OCI-LY1 (cell line): ENCODE measurements around the gene VTA1.
"Not testable (repeated sequence)": the region's sequence is repeated elsewhere in the genome, so short reads cannot be mapped to it uniquely, and the experiment has no call there.

ENCODE experiments used
- H2AFZ ChIP-seq: fragments of 200-600 bp; sonication (generic), shearing (Covaris generic); 2 replicates; pipeline ENCODE4 v1.6.0; 2014; ENCODE audit warnings: antibody characterized with exemption, mild to moderate bottlenecking, low read length
- H3F3A ChIP-seq: fragments of 200-600 bp; sonication (generic), shearing (Covaris generic); 2 replicates; pipeline ENCODE4 v1.6.0; 2014; ENCODE audit warnings: mild to moderate bottlenecking, antibody characterized with exemption, low read length, moderate library complexity; ENCODE audit not compliant: insufficient read depth
- H3K27ac ChIP-seq: fragments of 200-600 bp; sonication (generic); 2 replicates; pipeline ENCODE4 v1.5.1; 2014; ENCODE audit warnings: low read length, mixed run types, mild to moderate bottlenecking, low read depth; ENCODE audit not compliant: poor library complexity, severe bottlenecking
- H3K27me3 ChIP-seq: fragments of 200-600 bp; sonication (generic); 2 replicates; pipeline ENCODE4 v1.6.0; 2014; ENCODE audit warnings: antibody characterized with exemption, mild to moderate bottlenecking, low read length, moderate library complexity; ENCODE audit not compliant: insufficient read depth
- H3K36me3 ChIP-seq: fragments of 200-600 bp; sonication (generic); 2 replicates; pipeline ENCODE4 v1.6.1; 2014; ENCODE audit warnings: mild to moderate bottlenecking, antibody characterized with exemption, low read length, moderate library complexity, mixed read lengths; ENCODE audit not compliant: insufficient read depth
- H3K4me1 ChIP-seq: fragments of 200-600 bp; sonication (generic); 2 replicates; pipeline ENCODE4 v1.5.1; 2014; ENCODE audit warnings: mild to moderate bottlenecking, low read length, moderate library complexity; ENCODE audit not compliant: insufficient read depth, severe bottlenecking
- H3K4me2 ChIP-seq: fragments of 200-600 bp; sonication (generic), shearing (Covaris generic); 2 replicates; pipeline ENCODE4 v1.6.1; 2014; ENCODE audit warnings: low read length
- H3K4me3 ChIP-seq: fragments of 200-600 bp; sonication (generic); 2 replicates; pipeline ENCODE4 v1.5.1; 2014; ENCODE audit warnings: low read length, low read depth, mild to moderate bottlenecking, mixed read lengths; ENCODE audit not compliant: poor library complexity, severe bottlenecking
- H3K79me2 ChIP-seq: fragments of 200-600 bp; shearing (Covaris generic); 2 replicates; pipeline ENCODE4 v1.6.1; 2016; ENCODE audit warnings: mixed run types, low read length, mixed read lengths; ENCODE audit not compliant: insufficient read depth
- H3K9ac ChIP-seq: fragments of 200-600 bp; sonication (generic), shearing (Covaris generic); 2 replicates; pipeline ENCODE4 v1.6.1; 2014; ENCODE audit warnings: mild to moderate bottlenecking, low read length, mixed read lengths
- H3K9me2 ChIP-seq: fragments of 200-600 bp; sonication (generic), shearing (Covaris generic); 2 replicates; pipeline ENCODE4 v1.6.1; 2014; ENCODE audit warnings: low read depth, mild to moderate bottlenecking, low read length, mixed read lengths
- H3K9me3 ChIP-seq: fragments of 200-600 bp; shearing (Covaris generic); 2 replicates; pipeline ENCODE4 v1.6.1; 2014; ENCODE audit warnings: low read length, mixed read lengths
- H4K20me1 ChIP-seq: fragments of 200-600 bp; sonication (generic), shearing (Covaris generic); 2 replicates; pipeline ENCODE4 v1.6.0; 2016; ENCODE audit warnings: mild to moderate bottlenecking, low read length; ENCODE audit not compliant: insufficient read depth
- EZH2 ChIP-seq: fragments of 200-600 bp; sonication (generic), shearing (Covaris generic); IDR thresholded peaks from 2 replicates; pipeline ENCODE4 v1.8.0; 2017; ENCODE audit warnings: borderline replicate concordance, mixed run types, mild to moderate bottlenecking, antibody characterized with exemption, low read length, moderate library complexity, mixed read lengths
- TF ChIP-seq, protein P1 (sequence below): fragments of 200-600 bp; sonication (generic), shearing (Covaris generic); IDR thresholded peaks from 2 replicates; pipeline ENCODE4 v1.5.1; 2017; ENCODE audit warnings: mild to moderate bottlenecking, antibody characterized with exemption, low read length, moderate library complexity, mixed read lengths

Gene VTA1

DNA sequence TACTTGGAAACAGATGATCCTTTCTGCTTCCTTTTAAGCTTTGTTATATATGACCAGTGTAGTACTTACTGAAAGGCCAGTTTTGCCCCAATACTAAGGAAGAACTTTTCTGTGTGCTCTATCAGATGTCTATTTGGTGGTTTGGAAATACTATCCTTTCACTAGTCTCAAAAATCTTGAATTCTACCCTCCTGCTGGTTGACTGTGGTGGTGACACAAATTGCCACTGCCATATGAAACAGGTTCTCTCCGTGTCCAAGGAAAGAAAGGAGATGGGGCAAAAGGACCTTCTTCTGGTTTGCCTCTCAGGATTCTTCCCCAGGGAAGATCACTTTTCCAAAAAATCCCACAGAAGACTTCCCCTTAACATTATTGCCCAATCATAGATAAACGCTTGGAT, 8.2 kb upstream of the VTA1 start:
- no peaks in the 10 kb centered on the region for H3K4me1 ChIP-seq
- H3F3A ChIP-seq = no peaks in the 10 kb centered on the region
- H3K4me3 ChIP-seq = no peak overlapping the region
- TF ChIP-seq, protein P1, sequence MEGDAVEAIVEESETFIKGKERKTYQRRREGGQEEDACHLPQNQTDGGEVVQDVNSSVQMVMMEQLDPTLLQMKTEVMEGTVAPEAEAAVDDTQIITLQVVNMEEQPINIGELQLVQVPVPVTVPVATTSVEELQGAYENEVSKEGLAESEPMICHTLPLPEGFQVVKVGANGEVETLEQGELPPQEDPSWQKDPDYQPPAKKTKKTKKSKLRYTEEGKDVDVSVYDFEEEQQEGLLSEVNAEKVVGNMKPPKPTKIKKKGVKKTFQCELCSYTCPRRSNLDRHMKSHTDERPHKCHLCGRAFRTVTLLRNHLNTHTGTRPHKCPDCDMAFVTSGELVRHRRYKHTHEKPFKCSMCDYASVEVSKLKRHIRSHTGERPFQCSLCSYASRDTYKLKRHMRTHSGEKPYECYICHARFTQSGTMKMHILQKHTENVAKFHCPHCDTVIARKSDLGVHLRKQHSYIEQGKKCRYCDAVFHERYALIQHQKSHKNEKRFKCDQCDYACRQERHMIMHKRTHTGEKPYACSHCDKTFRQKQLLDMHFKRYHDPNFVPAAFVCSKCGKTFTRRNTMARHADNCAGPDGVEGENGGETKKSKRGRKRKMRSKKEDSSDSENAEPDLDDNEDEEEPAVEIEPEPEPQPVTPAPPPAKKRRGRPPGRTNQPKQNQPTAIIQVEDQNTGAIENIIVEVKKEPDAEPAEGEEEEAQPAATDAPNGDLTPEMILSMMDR = no peak
- no peak for TF ChIP-seq EZH2
- H3K4me2 ChIP-seq = no peak overlapping the region
- H3K79me2 ChIP-seq = no peaks in the 10 kb centered on the region
- H4K20me1 ChIP-seq = no peaks in the 10 kb centered on the region
- no peaks in the 10 kb centered on the region for H3K9me2 ChIP-seq
- no peak overlapping the region for H3K27ac ChIP-seq
- H3K9ac ChIP-seq = no peak overlapping the region
- H2AFZ ChIP-seq = no peak overlapping the region
- no peaks in the 10 kb centered on the region for H3K36me3 ChIP-seq
- H3K27me3 ChIP-seq = no peaks in the 10 kb centered on the region
- no peaks in the 10 kb centered on the region for H3K9me3 ChIP-seq

DNA sequence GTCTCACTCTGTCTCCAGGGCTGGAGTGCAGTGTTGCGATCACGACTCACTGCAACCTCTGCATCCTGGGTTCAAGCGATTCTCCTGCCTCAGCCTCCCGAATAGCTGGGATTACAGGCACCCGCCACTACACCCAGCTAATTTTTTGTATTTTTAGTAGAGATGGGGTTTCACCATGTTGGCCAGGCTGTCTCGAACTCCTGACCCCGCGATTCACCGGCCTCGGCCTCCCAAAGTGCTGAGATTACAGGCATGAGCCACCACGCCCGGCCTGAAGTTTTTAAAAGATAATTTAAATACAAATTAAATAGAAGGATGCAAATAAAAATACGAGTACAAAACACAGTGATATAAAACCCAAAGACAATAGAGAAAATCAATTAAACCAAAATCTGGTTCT, 5.5 kb upstream of the VTA1 start:
- not testable (repeated sequence) for H3K36me3 ChIP-seq, H3K9ac ChIP-seq, H3K9me2 ChIP-seq, H2AFZ ChIP-seq, H3F3A ChIP-seq, H3K79me2 ChIP-seq, H3K9me3 ChIP-seq, H3K27me3 ChIP-seq, H4K20me1 ChIP-seq, H3K4me3 ChIP-seq, H3K4me1 ChIP-seq, H3K27ac ChIP-seq, H3K4me2 ChIP-seq

DNA sequence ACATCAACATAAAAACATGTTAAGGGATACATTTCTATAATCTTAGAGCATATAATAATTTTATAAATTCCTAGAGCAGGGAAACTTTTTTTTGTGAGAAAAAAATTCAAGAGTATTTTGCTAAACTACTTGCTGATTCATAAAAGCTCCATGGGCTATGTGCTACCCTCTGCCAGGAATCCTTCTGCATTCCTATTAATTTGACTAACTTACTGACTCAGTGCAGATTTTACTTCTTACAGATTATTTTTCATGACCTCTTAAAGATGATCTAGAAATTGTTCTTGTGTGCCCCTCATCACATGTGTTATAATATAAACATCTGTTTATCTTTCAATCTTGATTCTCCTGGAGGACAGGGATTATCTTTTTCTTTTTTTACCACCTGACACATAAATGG, 5.7 kb downstream of the VTA1 start:
- no peaks in the 10 kb centered on the region for H3F3A ChIP-seq
- no peaks in the 10 kb centered on the region for H4K20me1 ChIP-seq
- H3K27me3 ChIP-seq = no peaks in the 10 kb centered on the region
- no peak overlapping the region for H3K4me2 ChIP-seq
- H3K36me3 ChIP-seq = no peaks in the 10 kb centered on the region
- no peak for TF ChIP-seq EZH2
- TF ChIP-seq, protein P1 = no peak
- no peaks in the 10 kb centered on the region for H3K9me3 ChIP-seq
- peaks cover 41% of the 10 kb centered on the region for H3K4me1 ChIP-seq
- H2AFZ ChIP-seq = no peak overlapping the region
- H3K27ac ChIP-seq = no peak overlapping the region
- H3K9me2 ChIP-seq = no peaks in the 10 kb centered on the region
- H3K4me3 ChIP-seq = no peak overlapping the region
- peaks cover 93% of the 10 kb centered on the region for H3K79me2 ChIP-seq
- H3K9ac ChIP-seq = no peak overlapping the region

DNA sequence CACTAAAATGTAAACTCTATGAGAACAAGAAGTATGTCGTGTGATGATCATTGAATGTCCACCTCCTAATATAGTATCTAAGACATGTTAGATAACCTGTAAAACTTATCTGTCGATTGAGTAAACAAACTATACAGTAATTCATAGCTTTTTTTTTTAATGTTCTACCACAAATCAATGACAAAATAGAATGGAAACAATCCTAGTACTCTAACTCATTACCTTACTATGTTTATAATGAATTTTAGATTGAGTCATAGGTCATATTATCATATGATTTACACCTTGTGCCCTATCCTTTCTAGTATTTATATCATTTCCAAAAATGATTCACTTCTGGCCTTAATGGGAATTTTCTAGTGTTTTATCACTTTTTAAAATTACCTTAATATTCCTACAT, 6.1 kb downstream of the VTA1 start:
- no peak overlapping the region for H3K4me3 ChIP-seq
- H3K27me3 ChIP-seq = no peaks in the 10 kb centered on the region
- H3K9me2 ChIP-seq = no peaks in the 10 kb centered on the region
- H3K36me3 ChIP-seq = no peaks in the 10 kb centered on the region
- TF ChIP-seq EZH2 = no peak
- TF ChIP-seq, protein P1 = no peak
- H3K4me1 ChIP-seq = peaks cover 36% of the 10 kb centered on the region
- no peak overlapping the region for H3K27ac ChIP-seq
- H3K4me2 ChIP-seq = no peak overlapping the region
- no peaks in the 10 kb centered on the region for H3K9me3 ChIP-seq
- peaks cover 93% of the 10 kb centered on the region for H3K79me2 ChIP-seq
- no peaks in the 10 kb centered on the region for H3F3A ChIP-seq
- no peak overlapping the region for H2AFZ ChIP-seq
- no peak overlapping the region for H3K9ac ChIP-seq
- no peaks in the 10 kb centered on the region for H4K20me1 ChIP-seq
